Osteoblast (primary cell): ENCODE data around the gene IFNL3. TPM values are rescaled to one million over a fixed set of nuclear protein-coding genes. Genes with fewer than 3 reads are reported as not detected.
"Not testable (repeated sequence)": the region's sequence is repeated elsewhere in the genome, so short reads cannot be mapped to it uniquely, and the experiment has no call there.

Experiments used
- DNase-seq: peaks from one replicate; pipeline ENCODE4 v3.0.0; 2011; ENCODE audit warnings: low spot score, mixed read lengths; ENCODE audit not compliant: insufficient read length; ENCODE audit errors: missing footprints
- H2AFZ ChIP-seq: 2 replicates; pipeline ENCODE4 v1.6.0; 2011; ENCODE audit warnings: mild to moderate bottlenecking, low read length
- H3K27ac ChIP-seq: 2 replicates; pipeline ENCODE4 v1.5.1; 2011; ENCODE audit warnings: mild to moderate bottlenecking, low read depth, low read length, moderate library complexity
- H3K27me3 ChIP-seq: 2 replicates; pipeline ENCODE4 v1.6.0; 2012; ENCODE audit warnings: mild to moderate bottlenecking, control low read depth, inconsistent platforms, low read length, moderate library complexity; ENCODE audit not compliant: insufficient read depth
- H3K36me3 ChIP-seq: 2 replicates; pipeline ENCODE4 v1.5.1; 2011; ENCODE audit warnings: mild to moderate bottlenecking, low read length, control low read depth, moderate library complexity; ENCODE audit not compliant: insufficient read depth
- H3K4me1 ChIP-seq: 2 replicates; pipeline ENCODE4 v1.5.1; 2011; ENCODE audit warnings: mild to moderate bottlenecking, low read length, control low read depth, moderate library complexity; ENCODE audit not compliant: insufficient read depth
- H3K4me2 ChIP-seq: 2 replicates; pipeline ENCODE4 v1.6.0; 2011; ENCODE audit warnings: mild to moderate bottlenecking, low read length; ENCODE audit not compliant: insufficient read depth
- H3K4me3 ChIP-seq: fragments of 200-600 bp; sonication (generic); 3 replicates; pipeline ENCODE4 v1.5.1; 2012; ENCODE audit warnings: mild to moderate bottlenecking, low read length, inconsistent platforms; ENCODE audit not compliant: insufficient read depth
- H3K79me2 ChIP-seq: 2 replicates; pipeline ENCODE4 v1.6.0; 2012; ENCODE audit warnings: mild to moderate bottlenecking, low read length, control low read depth, inconsistent platforms; ENCODE audit not compliant: insufficient read depth
- H3K9me3 ChIP-seq: 2 replicates; pipeline ENCODE4 v1.5.1; 2011; ENCODE audit warnings: low read depth, low read length, control low read depth
- H4K20me1 ChIP-seq: 2 replicates; pipeline ENCODE4 v1.6.0; 2012; ENCODE audit warnings: mild to moderate bottlenecking, low read length, control low read depth; ENCODE audit not compliant: insufficient read depth
- total RNA-seq: library from RNA; depleted of rRNA; stranded (reverse); fragments of >200 nt; gene quantifications from 2 replicates; pipeline ENCODE4 v1.2.3, GENCODE V29; 2012
- TF ChIP-seq, protein P1 (sequence below): IDR thresholded peaks from 2 replicates; pipeline ENCODE4 v1.5.1; 2011; ENCODE audit warnings: mild to moderate bottlenecking, low read depth, low read length, moderate library complexity; ENCODE audit errors: extremely low read depth

Gene IFNL3
- total RNA-seq, 1 donor, result not detected

DNA sequence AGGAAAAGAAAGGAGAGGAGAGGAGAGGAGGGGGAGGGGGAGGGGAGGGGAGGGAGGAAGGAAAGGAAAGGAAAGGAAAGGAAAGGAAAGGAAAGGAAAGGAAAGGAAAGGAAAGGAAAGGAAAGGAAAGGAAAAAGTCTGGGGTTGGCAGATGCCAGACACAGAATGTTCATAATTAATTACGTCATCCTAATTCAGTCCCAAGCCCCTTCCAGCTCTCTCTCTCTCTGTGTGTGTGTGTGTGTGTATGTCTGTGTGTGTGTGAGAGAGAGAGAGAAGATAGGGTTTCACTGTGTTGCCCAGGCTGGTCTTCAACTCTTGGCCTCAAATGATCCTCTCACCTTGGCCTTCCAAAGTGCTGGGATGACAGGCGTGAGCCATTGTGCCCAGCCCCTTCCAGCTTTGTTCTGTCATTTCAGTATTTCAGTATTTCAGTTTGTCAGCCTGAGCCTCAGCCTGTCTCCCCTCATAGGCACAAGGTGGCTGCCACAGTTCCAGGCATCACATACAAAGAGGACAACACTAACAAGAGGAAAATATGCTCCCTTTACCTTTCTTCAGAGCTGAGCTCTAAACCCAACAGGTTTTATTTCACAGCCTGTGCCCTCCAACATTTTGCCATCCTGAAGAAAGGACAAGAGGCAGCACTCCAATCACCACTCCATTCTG, 14.6 kb downstream of the IFNL3 start:
- no peaks in the 10 kb centered on the region for H3K36me3 ChIP-seq
- no peak overlapping the region for H2AFZ ChIP-seq
- no peaks in the 10 kb centered on the region for H4K20me1 ChIP-seq
- no peaks in the 10 kb centered on the region for H3K79me2 ChIP-seq
- TF ChIP-seq, protein P1, sequence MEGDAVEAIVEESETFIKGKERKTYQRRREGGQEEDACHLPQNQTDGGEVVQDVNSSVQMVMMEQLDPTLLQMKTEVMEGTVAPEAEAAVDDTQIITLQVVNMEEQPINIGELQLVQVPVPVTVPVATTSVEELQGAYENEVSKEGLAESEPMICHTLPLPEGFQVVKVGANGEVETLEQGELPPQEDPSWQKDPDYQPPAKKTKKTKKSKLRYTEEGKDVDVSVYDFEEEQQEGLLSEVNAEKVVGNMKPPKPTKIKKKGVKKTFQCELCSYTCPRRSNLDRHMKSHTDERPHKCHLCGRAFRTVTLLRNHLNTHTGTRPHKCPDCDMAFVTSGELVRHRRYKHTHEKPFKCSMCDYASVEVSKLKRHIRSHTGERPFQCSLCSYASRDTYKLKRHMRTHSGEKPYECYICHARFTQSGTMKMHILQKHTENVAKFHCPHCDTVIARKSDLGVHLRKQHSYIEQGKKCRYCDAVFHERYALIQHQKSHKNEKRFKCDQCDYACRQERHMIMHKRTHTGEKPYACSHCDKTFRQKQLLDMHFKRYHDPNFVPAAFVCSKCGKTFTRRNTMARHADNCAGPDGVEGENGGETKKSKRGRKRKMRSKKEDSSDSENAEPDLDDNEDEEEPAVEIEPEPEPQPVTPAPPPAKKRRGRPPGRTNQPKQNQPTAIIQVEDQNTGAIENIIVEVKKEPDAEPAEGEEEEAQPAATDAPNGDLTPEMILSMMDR, result no peak
- no peaks in the 10 kb centered on the region for H3K4me1 ChIP-seq
- H3K4me2 ChIP-seq, result no peak overlapping the region
- H3K9me3 ChIP-seq, result no peaks in the 10 kb centered on the region
- no peak overlapping the region for H3K27ac ChIP-seq
- H3K27me3 ChIP-seq, result peaks cover 7% of the 10 kb centered on the region
- no peak overlapping the region for H3K4me3 ChIP-seq
- no peak for DNase-seq

DNA sequence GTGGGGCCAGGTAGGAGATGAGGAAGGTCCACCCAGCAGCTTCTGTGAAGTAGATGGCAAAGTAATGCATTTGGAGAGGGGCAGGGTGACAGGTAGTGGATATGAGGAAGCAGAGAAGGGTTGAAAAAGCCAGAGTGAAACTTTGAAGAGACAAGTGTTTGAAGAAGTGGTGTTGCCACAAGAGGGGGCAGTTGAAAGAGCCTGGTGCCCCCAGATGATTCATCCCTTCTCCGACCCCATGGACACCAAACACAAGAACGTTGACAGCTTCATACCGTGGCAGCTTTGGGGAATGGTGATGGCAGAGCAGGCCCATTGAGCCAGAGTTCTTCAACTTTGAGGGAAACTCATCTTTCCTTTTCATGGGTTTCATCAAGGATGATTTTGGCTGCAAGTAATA, 19.9 kb downstream of the IFNL3 start:
- H4K20me1 ChIP-seq, result no peaks in the 10 kb centered on the region
- TF ChIP-seq, protein P1, result no peak
- H3K4me3 ChIP-seq, result no peak overlapping the region
- no peaks in the 10 kb centered on the region for H3K79me2 ChIP-seq
- no peaks in the 10 kb centered on the region for H3K9me3 ChIP-seq
- DNase-seq, result no peak
- H3K36me3 ChIP-seq, result no peaks in the 10 kb centered on the region
- peaks cover 9% of the 10 kb centered on the region for H3K27me3 ChIP-seq
- no peak overlapping the region for H2AFZ ChIP-seq
- H3K4me1 ChIP-seq, result no peaks in the 10 kb centered on the region
- H3K27ac ChIP-seq, result no peak overlapping the region
- no peak overlapping the region for H3K4me2 ChIP-seq

GRCh38 chr19:39223703-39224279, 21.0 kb downstream of the IFNL3 start:
- H3K79me2 ChIP-seq, result no peaks in the 10 kb centered on the region
- DNase-seq, result peak; percentile 71
- H2AFZ ChIP-seq, result no peak overlapping the region
- H3K4me2 ChIP-seq, result no peak overlapping the region
- H3K9me3 ChIP-seq, result no peaks in the 10 kb centered on the region
- no peaks in the 10 kb centered on the region for H4K20me1 ChIP-seq
- H3K27me3 ChIP-seq, result peaks cover 10% of the 10 kb centered on the region
- TF ChIP-seq, protein P1, result no peak
- no peaks in the 10 kb centered on the region for H3K36me3 ChIP-seq
- H3K4me3 ChIP-seq, result no peak overlapping the region
- H3K27ac ChIP-seq, result no peak overlapping the region
- no peaks in the 10 kb centered on the region for H3K4me1 ChIP-seq

DNA sequence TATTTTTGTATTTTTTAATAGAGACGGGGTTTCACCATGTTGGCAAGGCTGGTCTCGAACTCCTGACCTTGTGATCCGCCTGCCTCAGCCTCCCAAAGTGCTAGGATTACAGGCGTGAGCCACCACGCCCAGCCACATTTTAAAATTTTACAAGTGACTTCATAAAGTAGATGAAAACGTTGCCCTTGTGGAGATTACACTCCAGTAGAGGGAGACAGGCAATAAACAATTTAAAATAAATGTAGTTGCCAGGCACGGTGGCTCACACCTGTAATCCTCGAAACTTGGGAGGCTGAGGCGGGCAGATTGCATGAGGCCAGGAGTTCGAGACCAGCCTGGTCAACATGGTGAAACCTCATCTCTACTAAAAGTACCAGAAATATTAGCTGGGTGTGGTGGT, 25.7 kb downstream of the IFNL3 start:
- H3K4me2 ChIP-seq, H3K4me1 ChIP-seq, H3K79me2 ChIP-seq, DNase-seq, H3K36me3 ChIP-seq, H4K20me1 ChIP-seq, H3K9me3 ChIP-seq, H3K27ac ChIP-seq, H3K4me3 ChIP-seq, H3K27me3 ChIP-seq, H2AFZ ChIP-seq: not testable (repeated sequence)
